DOHH2 (cell line): ENCODE results near the gene SEC14L2.

ENCODE experiments used
- H3F3A ChIP-seq: fragments of 200-600 bp; sonication (generic), shearing (Covaris generic); 2 replicates; pipeline ENCODE4 v1.6.0; 2016; ENCODE audit warnings: antibody characterized with exemption, mild to moderate bottlenecking; ENCODE audit not compliant: control insufficient read depth, insufficient read depth
- H3K27ac ChIP-seq: fragments of 200-600 bp; sonication (generic); 2 replicates; pipeline ENCODE4 v1.5.1; 2014; ENCODE audit warnings: low read depth, mild to moderate bottlenecking, low read length, moderate library complexity
- H3K27me3 ChIP-seq: fragments of 200-600 bp; sonication (generic); 2 replicates; pipeline ENCODE4 v1.6.1; 2014; ENCODE audit warnings: mild to moderate bottlenecking, low read length, mixed read lengths; ENCODE audit not compliant: control insufficient read depth
- H3K36me3 ChIP-seq: fragments of 200-600 bp; sonication (generic); 2 replicates; pipeline ENCODE4 v1.6.1; 2014; ENCODE audit warnings: mild to moderate bottlenecking, low read length, moderate library complexity, mixed read lengths; ENCODE audit not compliant: control insufficient read depth
- H3K4me1 ChIP-seq: fragments of 200-600 bp; sonication (generic); 2 replicates; pipeline ENCODE4 v1.6.1; 2014; ENCODE audit warnings: mild to moderate bottlenecking, low read length, mixed read lengths; ENCODE audit not compliant: control insufficient read depth
- H3K4me2 ChIP-seq: fragments of 200-600 bp; sonication (generic); 2 replicates; pipeline ENCODE4 v1.6.0; 2014; ENCODE audit warnings: mild to moderate bottlenecking, low read length, moderate library complexity
- H3K4me3 ChIP-seq: fragments of 200-600 bp; sonication (generic); 2 replicates; pipeline ENCODE4 v1.5.1; 2014; ENCODE audit warnings: mild to moderate bottlenecking, low read length, mixed read lengths
- H3K79me2 ChIP-seq: fragments of 200-600 bp; sonication (generic); 2 replicates; pipeline ENCODE4 v1.6.1; 2014; ENCODE audit warnings: mild to moderate bottlenecking, low read length, mixed read lengths; ENCODE audit not compliant: control insufficient read depth
- H3K9me2 ChIP-seq: fragments of 200-600 bp; sonication (generic); replicated peaks from 2 replicates; pipeline ENCODE4 v1.6.1; 2014; ENCODE audit warnings: mild to moderate bottlenecking, low read length, mixed read lengths; ENCODE audit not compliant: control insufficient read depth
- H3K9me3 ChIP-seq: fragments of 200-600 bp; sonication (generic); 2 replicates; pipeline ENCODE4 v1.6.1; 2014; ENCODE audit warnings: antibody characterized with exemption, low read length, mixed read lengths; ENCODE audit not compliant: control insufficient read depth, insufficient read depth
- H4K20me1 ChIP-seq: fragments of 200-600 bp; sonication (generic); 2 replicates; pipeline ENCODE4 v1.6.0; 2014; ENCODE audit warnings: low read depth, mild to moderate bottlenecking, antibody characterized with exemption, low read length, moderate library complexity; ENCODE audit not compliant: control insufficient read depth, insufficient read depth
- CTCF ChIP-seq: fragments of 200-600 bp; sonication (generic); IDR thresholded peaks from one replicate; pipeline ENCODE4 v1.5.1; 2014; ENCODE audit warnings: antibody characterized with exemption, mild to moderate bottlenecking, low read depth, low read length; ENCODE audit not compliant: poor library complexity, severe bottlenecking
- EZH2phosphoT487 ChIP-seq: fragments of 200-600 bp; sonication (generic); IDR thresholded peaks from 2 replicates; pipeline ENCODE4 v1.6.1; 2017; ENCODE audit warnings: borderline replicate concordance, mild to moderate bottlenecking, antibody characterized with exemption, low read length, moderate library complexity, mixed read lengths

SEC14L2 gene

GRCh38 chr22:30416837-30417236 lies 20.0 kb downstream of the SEC14L2 start:
- Histone ChIP-seq H3K27ac (no peak overlapping the region), H3F3A (peaks cover 3% of the 10 kb centered on the region; the same call in 1 of the 2 replicates), H3K9me3 (no peaks in the 10 kb centered on the region), H4K20me1 (no peaks in the 10 kb centered on the region), H3K36me3 (peaks cover 58% of the 10 kb centered on the region), H3K4me1 (peaks cover 5% of the 10 kb centered on the region), H3K27me3 (no peaks in the 10 kb centered on the region), H3K79me2 (peaks cover 6% of the 10 kb centered on the region), H3K9me2 (no peaks in the 10 kb centered on the region), H3K4me2 (no peak overlapping the region), H3K4me3 (no peak overlapping the region)
- TF ChIP-seq CTCF, result no peak
- TF ChIP-seq EZH2phosphoT487, result no peak

- H3K9me2 ChIP-seq, result no peaks in the 10 kb centered on the region
- peaks cover 8% of the 10 kb centered on the region; the same call in 1 of the 2 replicates for H3F3A ChIP-seq
- no peak overlapping the region for H3K4me2 ChIP-seq
- H3K4me1 ChIP-seq, result peaks cover 26% of the 10 kb centered on the region
- TF ChIP-seq EZH2phosphoT487 (no peak), CTCF (no peak)
- no peaks in the 10 kb centered on the region for H3K27me3 ChIP-seq
- peaks cover 36% of the 10 kb centered on the region for H3K79me2 ChIP-seq
- peaks cover 62% of the 10 kb centered on the region for H3K36me3 ChIP-seq
- no peak overlapping the region for H3K4me3 ChIP-seq
- H4K20me1 ChIP-seq, result no peaks in the 10 kb centered on the region
- no peaks in the 10 kb centered on the region for H3K9me3 ChIP-seq
- no peak overlapping the region for H3K27ac ChIP-seq
These were observed 23.7 kb downstream of the SEC14L2 start for GRCh38 chr22:30420347-30421125.

- peak overlapping the region; percentile 95 for H3K4me3 ChIP-seq
These were observed 25.1 kb downstream of the SEC14L2 start for GRCh38 chr22:30421695-30422480.

More at GRCh38 chr22:30421695-30422480, 25.1 kb downstream of the SEC14L2 start:
- TF ChIP-seq EZH2phosphoT487, result no peak
- no peak for TF ChIP-seq CTCF
- peaks cover 35% of the 10 kb centered on the region for H3K4me1 ChIP-seq
- H3K4me2 ChIP-seq, result peak overlapping the region; percentile 99
- no peaks in the 10 kb centered on the region for H3K27me3 ChIP-seq
- H3K36me3 ChIP-seq, result peaks cover 62% of the 10 kb centered on the region
- H3K9me2 ChIP-seq, result no peaks in the 10 kb centered on the region
- H3F3A ChIP-seq, result peaks cover 10% of the 10 kb centered on the region; the same call in 1 of the 2 replicates
- H3K79me2 ChIP-seq, result peaks cover 50% of the 10 kb centered on the region
- H4K20me1 ChIP-seq, result 0 out of 2 replicates have a peak, but pooled peaks cover 3% of the 10 kb centered on the region
- H3K27ac ChIP-seq, result no peak overlapping the region
- H3K9me3 ChIP-seq, result no peaks in the 10 kb centered on the region
